A549 (cell line): ENCODE data around the gene CAMK1G. TPM values are rescaled to one million over a fixed set of nuclear protein-coding genes. Genes with fewer than 3 reads are reported as not detected.

ENCODE experiments used
- ATAC-seq, 2 experiments: fragments of 200-7000 bp in 1 of 2; fragments of >200 bp in 1 of 2; cut with Nextera tagmentation in 1 of 2; cut with Tn5 transposase in 1 of 2; 3 replicates each; pipeline versions ENCODE4 v1.8.0 to v1.9.1; 2018 to 2020; ENCODE audit warnings: mild to moderate bottlenecking in 1 of 2, moderate library complexity in 1 of 2
- CTCF ChIA-PET: fragments of 300-600 bp; sonication (Branson Sonifier 250); formaldehyde crosslinking; extraction: SDS; loops from one replicate; lab custom pipeline; 2021; ENCODE audit warnings: antibody characterized with exemption, inconsistent platforms; lab: Yijun Ruan, JAX
- POLR2A ChIA-PET: fragments of 350-600 bp; formaldehyde crosslinking; extraction: SDS; loops from one replicate; lab custom pipeline; 2021; ENCODE audit warnings: antibody characterized with exemption, inconsistent platforms; lab: Yijun Ruan, JAX
- DNase-seq, 2 experiments: peaks; one replicate each; pipeline versions ENCODE4 v3.0.0 to v3.0.0-alpha.2; 2011 to 2016; ENCODE audit warnings: low read depth in 1 of 2, low spot score in 1 of 2
- FAIRE-seq: peaks from 2 replicates; lab custom pipeline; 2011; peaks lifted over from hg19 to GRCh38; lab: Jason Lieb, UNC
- H3K27ac ChIP-seq, 2 experiments: fragments of >200 bp; sonication (Bioruptor Twin); formaldehyde crosslinking; 3 replicates each; pipeline ENCODE4 v1.5.1; 2016 to 2017
- H3K4me1 ChIP-seq: fragments of >200 bp; sonication (Bioruptor Twin); formaldehyde crosslinking; 3 replicates; pipeline ENCODE4 v1.6.1; 2016
- H3K4me2 ChIP-seq: fragments of >200 bp; sonication (Bioruptor Twin); formaldehyde crosslinking; 3 replicates; pipeline ENCODE4 v1.6.1; 2016
- H3K4me3 ChIP-seq: fragments of >200 bp; sonication (Bioruptor Twin); formaldehyde crosslinking; 3 replicates; pipeline ENCODE4 v1.5.1; 2016
- H3K9me3 ChIP-seq: fragments of >200 bp; sonication (Bioruptor Twin); formaldehyde crosslinking; 3 replicates; pipeline ENCODE4 v1.6.1; 2016
- BHLHE40 ChIP-seq: IDR thresholded peaks from 2 replicates; pipeline ENCODE4 v1.6.1; 2012; ENCODE audit warnings: low read depth, low read length, inconsistent platforms
- CEBPB ChIP-seq, 2 experiments: fragments of >200 bp in 1 of 2; sonication (Bioruptor Twin) in 1 of 2; formaldehyde crosslinking in 1 of 2; IDR thresholded peaks; 2 replicates each; pipeline ENCODE4 v1.6.1; 2012 to 2016
- CHD4 ChIP-seq: fragments of 200-600 bp; sonication (generic); IDR thresholded peaks from 2 replicates; pipeline ENCODE4 v1.6.1; 2016; ENCODE audit warnings: antibody characterized with exemption, mild to moderate bottlenecking, borderline replicate concordance
- EHMT2 ChIP-seq: fragments of 200-600 bp; sonication (generic); IDR thresholded peaks from 2 replicates; pipeline ENCODE4 v1.6.1; 2016; ENCODE audit warnings: antibody characterized with exemption, low read depth, mild to moderate bottlenecking, moderate library complexity
- EP300 ChIP-seq, 2 experiments: fragments of >200 bp; sonication (Bioruptor Twin); formaldehyde crosslinking; IDR thresholded peaks; 2 replicates in 1 of 2; 3 replicates in 1 of 2; pipeline ENCODE4 v1.6.1; 2016 to 2017
- HEYL ChIP-seq: fragments of 250-450 bp; sonication (Bioruptor Pico); IDR thresholded peaks from 2 replicates; pipeline ENCODE4 v1.8.0; 2021; ENCODE audit warnings: mild to moderate bottlenecking, moderate library complexity
- HOXA7 ChIP-seq: fragments of 250-450 bp; sonication (Bioruptor Pico); IDR thresholded peaks from 2 replicates; pipeline ENCODE4 v1.5.0; 2020; ENCODE audit warnings: mild to moderate bottlenecking, moderate library complexity
- HOXB13 ChIP-seq: fragments of 250-450 bp; sonication (Bioruptor Pico); IDR thresholded peaks from 2 replicates; pipeline ENCODE4 v1.5.0; 2020; ENCODE audit warnings: low read depth, mild to moderate bottlenecking, moderate library complexity
- HOXB5 ChIP-seq: fragments of 250-450 bp; sonication (Bioruptor Pico); IDR thresholded peaks from 2 replicates; pipeline ENCODE4 v1.5.0; 2020; ENCODE audit warnings: mild to moderate bottlenecking, moderate library complexity
- JUN ChIP-seq, 2 experiments: fragments of >200 bp; sonication (Bioruptor Twin); formaldehyde crosslinking; IDR thresholded peaks; 2 replicates in 1 of 2; 3 replicates in 1 of 2; pipeline ENCODE4 v1.6.1; 2016 to 2017
- JUNB ChIP-seq: fragments of >200 bp; sonication (Bioruptor Twin); formaldehyde crosslinking; IDR thresholded peaks from 2 replicates; pipeline ENCODE4 v1.6.1; 2016
- MAFK ChIP-seq: fragments of 450-650 bp; IDR thresholded peaks from 2 replicates; pipeline ENCODE4 v1.6.1; 2014; ENCODE audit not compliant: partially characterized antibody
- MAZ ChIP-seq: fragments of 150-350 bp; IDR thresholded peaks from 2 replicates; pipeline ENCODE4 v1.6.1; 2014; ENCODE audit warnings: antibody characterized with exemption, low read depth, low read length, borderline replicate concordance
- NPAS2 ChIP-seq: fragments of 250-450 bp; sonication (Bioruptor Pico); IDR thresholded peaks from 2 replicates; pipeline ENCODE4 v1.8.0; 2022; ENCODE audit warnings: mild to moderate bottlenecking, moderate library complexity, borderline replicate concordance
- NR3C1 ChIP-seq: fragments of >200 bp; sonication (Bioruptor Twin); formaldehyde crosslinking; IDR thresholded peaks from 3 replicates; pipeline ENCODE4 v1.6.1; 2017
- PHF8 ChIP-seq: fragments of 200-600 bp; sonication (generic); IDR thresholded peaks from 2 replicates; pipeline ENCODE4 v1.6.1; 2016; ENCODE audit warnings: low read depth, mild to moderate bottlenecking, antibody characterized with exemption, moderate library complexity, borderline replicate concordance
- RAD21 ChIP-seq, 2 experiments: fragments of >200 bp in 1 of 2; sonication (Bioruptor Twin) in 1 of 2; formaldehyde crosslinking in 1 of 2; IDR thresholded peaks in 1 of 2; conservative IDR thresholded peaks in 1 of 2; 2 replicates in 1 of 2; 3 replicates in 1 of 2; pipeline ENCODE4 v1.6.1; 2012 to 2018; ENCODE audit warnings: inconsistent platforms in 1 of 2
- RNF2 ChIP-seq: fragments of 200-600 bp; sonication (generic); IDR thresholded peaks from 2 replicates; pipeline ENCODE4 v1.6.1; 2016; ENCODE audit warnings: low read depth, mild to moderate bottlenecking, antibody characterized with exemption, moderate library complexity, borderline replicate concordance
- SMC3 ChIP-seq: fragments of >200 bp; sonication (Bioruptor Twin); formaldehyde crosslinking; IDR thresholded peaks from 3 replicates; pipeline ENCODE4 v1.6.1; 2018; ENCODE audit warnings: inconsistent platforms
- SREBF2 ChIP-seq: fragments of 450-650 bp; IDR thresholded peaks from 2 replicates; pipeline ENCODE4 v1.6.1; 2014; ENCODE audit warnings: mild to moderate bottlenecking, moderate library complexity
- ZFP36 ChIP-seq: fragments of 450-650 bp; IDR thresholded peaks from 2 replicates; pipeline ENCODE4 v1.6.1; 2014; ENCODE audit warnings: borderline replicate concordance; ENCODE audit not compliant: partially characterized antibody
- ZNF302 ChIP-seq: fragments of 250-450 bp; sonication (Bioruptor Pico); IDR thresholded peaks from 2 replicates; pipeline ENCODE4 v1.9.0; 2021; ENCODE audit warnings: inconsistent platforms, mild to moderate bottlenecking, moderate library complexity
- polyA plus RNA-seq, 4 experiments: library from polyadenylated mRNA; depleted of rRNA in 3 of 4; stranded (reverse); fragments of >200 nt; fragmentation: RNase III in 1 of 4; extraction: RNeasy Plus Mini Kit Qiagen cat#74134 plus additional on column Dnase treatment in 1 of 4; gene quantifications; 2 replicates in 3 of 4; 3 replicates in 1 of 4; pipeline ENCODE4 v1.2.3, GENCODE V29; 2011 to 2017
- TF ChIP-seq, protein P1 (sequence below): fragments of 250-450 bp; sonication (Bioruptor Pico); IDR thresholded peaks from 2 replicates; pipeline ENCODE4 v1.5.0; 2020; ENCODE audit warnings: low read depth, mild to moderate bottlenecking, moderate library complexity
- TF ChIP-seq, protein P2 (sequence below): IDR thresholded peaks from 2 replicates; pipeline ENCODE4 v1.6.1; 2012; ENCODE audit warnings: low read depth, borderline replicate concordance
- TF ChIP-seq, protein P3 (sequence below): IDR thresholded peaks from 2 replicates; pipeline ENCODE4 v1.6.1; 2012
- TF ChIP-seq, protein P4 (sequence below): fragments of 150-350 bp; IDR thresholded peaks from 2 replicates; pipeline ENCODE4 v1.6.1; 2014; ENCODE audit warnings: low read depth, mild to moderate bottlenecking, low read length
- TF ChIP-seq, protein P5 (sequence below): fragments of 250-450 bp; sonication (Bioruptor Pico); IDR thresholded peaks from 2 replicates; pipeline ENCODE4 v1.5.0; 2021; ENCODE audit warnings: mild to moderate bottlenecking, moderate library complexity, borderline replicate concordance
- TF ChIP-seq, protein P6 (sequence below): fragments of >200 bp; sonication (Bioruptor Twin); formaldehyde crosslinking; IDR thresholded peaks from 3 replicates; pipeline ENCODE4 v1.6.1; 2016

CAMK1G gene
- polyA plus RNA-seq, 2 of the 4 experiments (the other 2 are of a cell fraction): 0.03 to 0.08 TPM

DNA sequence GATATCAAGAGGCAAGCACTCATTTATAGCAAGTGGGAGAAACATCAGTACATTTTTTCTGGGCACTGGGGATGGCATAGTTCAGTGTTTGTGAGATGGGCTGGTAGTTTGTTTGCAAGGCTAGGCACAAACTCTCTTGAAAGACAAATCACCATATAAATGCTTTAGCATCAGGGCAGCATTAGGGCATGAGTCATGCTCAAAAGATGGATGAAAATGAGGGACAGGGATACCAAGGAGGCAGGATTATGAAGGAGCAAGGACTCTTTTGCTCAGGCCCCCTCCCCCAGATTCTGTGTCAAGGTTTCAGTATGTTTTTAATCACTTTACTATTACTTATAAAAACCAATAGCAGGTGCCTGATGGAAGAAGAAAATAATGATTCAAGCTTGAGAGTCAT, 43.9 kb upstream of the CAMK1G start:
- TF ChIP-seq MAFK (no peak), MAZ (no peak), EP300 (IDR thresholded peaks at IDR 0.05) (no peak), RAD21 (conservative IDR thresholded peaks at IDR 0.05 in 1 of 2, IDR thresholded peaks at IDR 0.05 in 1 of 2) (no peak), BHLHE40 (no peak), JUN (IDR thresholded peaks at IDR 0.05) (no peak), HOXB5 (no peak)
- TF ChIP-seq, protein P1, sequence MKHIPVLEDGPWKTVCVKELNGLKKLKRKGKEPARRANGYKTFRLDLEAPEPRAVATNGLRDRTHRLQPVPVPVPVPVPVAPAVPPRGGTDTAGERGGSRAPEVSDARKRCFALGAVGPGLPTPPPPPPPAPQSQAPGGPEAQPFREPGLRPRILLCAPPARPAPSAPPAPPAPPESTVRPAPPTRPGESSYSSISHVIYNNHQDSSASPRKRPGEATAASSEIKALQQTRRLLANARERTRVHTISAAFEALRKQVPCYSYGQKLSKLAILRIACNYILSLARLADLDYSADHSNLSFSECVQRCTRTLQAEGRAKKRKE (CRISPR knock-in tag): no peak
- TF ChIP-seq, protein P2, sequence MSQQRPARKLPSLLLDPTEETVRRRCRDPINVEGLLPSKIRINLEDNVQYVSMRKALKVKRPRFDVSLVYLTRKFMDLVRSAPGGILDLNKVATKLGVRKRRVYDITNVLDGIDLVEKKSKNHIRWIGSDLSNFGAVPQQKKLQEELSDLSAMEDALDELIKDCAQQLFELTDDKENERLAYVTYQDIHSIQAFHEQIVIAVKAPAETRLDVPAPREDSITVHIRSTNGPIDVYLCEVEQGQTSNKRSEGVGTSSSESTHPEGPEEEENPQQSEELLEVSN: no peak
- TF ChIP-seq, protein P3, sequence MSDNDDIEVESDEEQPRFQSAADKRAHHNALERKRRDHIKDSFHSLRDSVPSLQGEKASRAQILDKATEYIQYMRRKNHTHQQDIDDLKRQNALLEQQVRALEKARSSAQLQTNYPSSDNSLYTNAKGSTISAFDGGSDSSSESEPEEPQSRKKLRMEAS: no peak
- TF ChIP-seq, all 56 proteins: peak for 0
- no peak for FAIRE-seq
- POLR2A ChIA-PET: no interaction called here

DNA sequence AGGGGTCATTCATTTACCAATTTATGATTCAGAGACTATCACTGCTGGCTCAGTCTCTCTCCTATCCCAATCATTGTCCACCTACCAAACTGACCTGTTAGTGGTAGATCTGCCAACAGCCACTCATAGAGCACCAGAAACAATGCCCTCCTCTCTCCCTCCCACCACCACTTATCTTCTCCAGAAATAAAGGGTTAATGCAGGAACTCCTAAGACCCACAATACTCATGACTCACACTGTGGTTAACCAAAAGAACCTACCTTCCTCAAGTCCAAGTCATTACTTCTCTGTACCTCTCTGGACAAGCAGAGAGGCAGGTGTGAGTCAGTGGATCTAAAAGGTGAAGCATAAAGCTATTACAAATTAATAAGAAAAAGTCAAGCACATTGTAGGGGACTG, 40.9 kb upstream of the CAMK1G start:
- POLR2A ChIA-PET: no interaction called here
- TF ChIP-seq RNF2: no peak
- no peak for TF ChIP-seq PHF8
- TF ChIP-seq NR3C1: no peak
- no peak for TF ChIP-seq NPAS2 (CRISPR knock-in tag)
- TF ChIP-seq, protein P4, sequence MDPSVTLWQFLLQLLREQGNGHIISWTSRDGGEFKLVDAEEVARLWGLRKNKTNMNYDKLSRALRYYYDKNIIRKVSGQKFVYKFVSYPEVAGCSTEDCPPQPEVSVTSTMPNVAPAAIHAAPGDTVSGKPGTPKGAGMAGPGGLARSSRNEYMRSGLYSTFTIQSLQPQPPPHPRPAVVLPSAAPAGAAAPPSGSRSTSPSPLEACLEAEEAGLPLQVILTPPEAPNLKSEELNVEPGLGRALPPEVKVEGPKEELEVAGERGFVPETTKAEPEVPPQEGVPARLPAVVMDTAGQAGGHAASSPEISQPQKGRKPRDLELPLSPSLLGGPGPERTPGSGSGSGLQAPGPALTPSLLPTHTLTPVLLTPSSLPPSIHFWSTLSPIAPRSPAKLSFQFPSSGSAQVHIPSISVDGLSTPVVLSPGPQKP: no peak
- no peak for TF ChIP-seq CHD4
- TF ChIP-seq, protein P5, sequence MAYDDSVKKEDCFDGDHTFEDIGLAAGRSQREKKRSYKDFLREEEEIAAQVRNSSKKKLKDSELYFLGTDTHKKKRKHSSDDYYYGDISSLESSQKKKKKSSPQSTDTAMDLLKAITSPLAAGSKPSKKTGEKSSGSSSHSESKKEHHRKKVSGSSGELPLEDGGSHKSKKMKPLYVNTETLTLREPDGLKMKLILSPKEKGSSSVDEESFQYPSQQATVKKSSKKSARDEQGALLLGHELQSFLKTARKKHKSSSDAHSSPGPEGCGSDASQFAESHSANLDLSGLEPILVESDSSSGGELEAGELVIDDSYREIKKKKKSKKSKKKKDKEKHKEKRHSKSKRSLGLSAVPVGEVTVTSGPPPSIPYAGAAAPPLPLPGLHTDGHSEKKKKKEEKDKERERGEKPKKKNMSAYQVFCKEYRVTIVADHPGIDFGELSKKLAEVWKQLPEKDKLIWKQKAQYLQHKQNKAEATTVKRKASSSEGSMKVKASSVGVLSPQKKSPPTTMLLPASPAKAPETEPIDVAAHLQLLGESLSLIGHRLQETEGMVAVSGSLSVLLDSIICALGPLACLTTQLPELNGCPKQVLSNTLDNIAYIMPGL (CRISPR knock-in tag): no peak
- TF ChIP-seq HOXA7: no peak
- TF ChIP-seq, protein P6, sequence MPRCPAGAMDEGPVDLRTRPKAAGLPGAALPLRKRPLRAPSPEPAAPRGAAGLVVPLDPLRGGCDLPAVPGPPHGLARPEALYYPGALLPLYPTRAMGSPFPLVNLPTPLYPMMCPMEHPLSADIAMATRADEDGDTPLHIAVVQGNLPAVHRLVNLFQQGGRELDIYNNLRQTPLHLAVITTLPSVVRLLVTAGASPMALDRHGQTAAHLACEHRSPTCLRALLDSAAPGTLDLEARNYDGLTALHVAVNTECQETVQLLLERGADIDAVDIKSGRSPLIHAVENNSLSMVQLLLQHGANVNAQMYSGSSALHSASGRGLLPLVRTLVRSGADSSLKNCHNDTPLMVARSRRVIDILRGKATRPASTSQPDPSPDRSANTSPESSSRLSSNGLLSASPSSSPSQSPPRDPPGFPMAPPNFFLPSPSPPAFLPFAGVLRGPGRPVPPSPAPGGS: no peak
- no peak for TF ChIP-seq CEBPB (IDR thresholded peaks at IDR 0.05)
- TF ChIP-seq HEYL (CRISPR knock-in tag): no peak
- no peak for TF ChIP-seq ZFP36
- no peak for TF ChIP-seq BHLHE40
- no peak for TF ChIP-seq SREBF2
- no peak for TF ChIP-seq JUN (IDR thresholded peaks at IDR 0.05)
- no peak for TF ChIP-seq EHMT2
- TF ChIP-seq HOXB13: no peak
- no peak for TF ChIP-seq JUNB
- TF ChIP-seq SMC3: no peak
- TF ChIP-seq ZNF302: no peak
- ATAC-seq (no peak), FAIRE-seq (no peak), DNase-seq (no peak)
- no peaks in the 10 kb centered on the region for H3K4me1 ChIP-seq
- H3K9me3 ChIP-seq: no peaks in the 10 kb centered on the region
- CTCF ChIA-PET: interaction anchor here (1.1 to 1.4 kb wide), 2 partner anchors 24 to 27 kb away, joined by 6 to 8 read pairs; no protein-coding TSS in a partner anchor
- no peak overlapping the region for H3K4me3 ChIP-seq
- no peak overlapping the region for H3K4me2 ChIP-seq
- no peak overlapping the region for H3K27ac ChIP-seq

More for the DNA sequence above, 43.9 kb upstream of the CAMK1G start:
- H3K4me2 ChIP-seq: no peak overlapping the region
- no peaks in the 10 kb centered on the region for H3K4me1 ChIP-seq
- no peak overlapping the region for H3K4me3 ChIP-seq
- no peak overlapping the region for H3K27ac ChIP-seq
- H3K9me3 ChIP-seq: no peaks in the 10 kb centered on the region
- ATAC-seq (no peak), DNase-seq (no peak)
- CTCF ChIA-PET: no interaction called here
